Measurements from ENCODE around the gene IL15RA. TPM values are rescaled to one million over a fixed set of nuclear protein-coding genes. Genes with fewer than 3 reads are reported as not detected.
A peak's percentile ranks its signal among the peaks of the same experiment; 100 is the strongest.
"Not testable (repeated sequence)": the region's sequence is repeated elsewhere in the genome, so short reads cannot be mapped to it uniquely, and the experiment has no call there.

IL15RA gene
- total and polyA plus RNA-seq, 3 experiments from 2014 or later, result 19.8 to 33.5 (median 30.1) TPM

DNA sequence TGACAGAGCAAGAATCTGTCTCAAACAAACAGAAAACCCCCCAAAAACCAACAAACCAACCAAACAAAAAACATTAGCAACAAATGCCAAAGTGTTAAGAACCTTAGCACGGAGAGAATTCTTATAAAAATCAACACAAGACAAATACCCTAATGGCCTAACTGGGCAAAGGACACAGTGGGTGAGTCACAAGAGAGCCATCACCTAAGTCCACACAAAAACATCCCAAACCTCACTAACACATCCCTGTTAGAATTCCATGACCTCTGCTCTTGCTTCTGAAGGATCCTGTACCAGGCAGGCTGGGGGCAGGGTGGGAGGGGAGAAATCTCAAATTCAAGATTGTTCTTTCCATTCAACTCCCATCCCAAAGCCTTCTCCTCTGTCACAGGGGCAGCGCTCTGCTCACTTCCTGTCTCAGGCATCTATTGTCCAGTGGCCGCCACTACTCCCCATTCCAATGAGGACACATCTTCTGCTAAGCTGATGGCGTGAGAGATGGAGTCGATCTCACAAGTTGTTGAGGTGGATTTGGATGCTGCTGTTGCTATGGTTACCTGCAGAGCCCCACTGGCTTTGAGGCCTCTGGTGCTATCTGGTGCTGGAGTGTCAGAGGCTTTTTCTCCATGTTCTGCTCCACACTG, 9.2 kb downstream of the IL15RA start:
- Mint-ChIP-seq H3K27ac (peak overlapping the region in 2 of 8 donors; percentile 9 to 40), H3K27me3 (no peaks in the 10 kb centered on the region), H3K36me3 (peaks cover 0 to 40% (median 0%) of the 10 kb centered on the region in 3 donors), H3K4me3 (no peak overlapping the region), H3K4me1 (peaks cover 25 to 48% (median 32%) of the 10 kb centered on the region in 3 donors), H3K9me3 (no peaks in the 10 kb centered on the region)
- ChIA-PET CTCF (interaction anchor here (1.5 kb wide), 1 partner anchor 8 kb away, joined by 4 read pairs; no protein-coding TSS in a partner anchor), POLR2A (no interaction called here)
- no peaks in the 10 kb centered on the region for H3K27me3 ChIP-seq (ENCODE audit: insufficient read depth, low read length, poor library complexity, severe bottlenecking)
- DNase-seq, result no peak
- H3K4me1 ChIP-seq (ENCODE audit: insufficient read depth, low read length), result peaks cover 12% of the 10 kb centered on the region
- no peaks in the 10 kb centered on the region for H3K9me3 ChIP-seq (ENCODE audit: low read length)
- no peaks in the 10 kb centered on the region for H3K36me3 ChIP-seq (ENCODE audit: insufficient read depth, low read length)
- H3K4me3 ChIP-seq (ENCODE audit: low read length), result no peak overlapping the region
- no peak overlapping the region for H3K27ac ChIP-seq (ENCODE audit: low read depth, low read length)

DNA sequence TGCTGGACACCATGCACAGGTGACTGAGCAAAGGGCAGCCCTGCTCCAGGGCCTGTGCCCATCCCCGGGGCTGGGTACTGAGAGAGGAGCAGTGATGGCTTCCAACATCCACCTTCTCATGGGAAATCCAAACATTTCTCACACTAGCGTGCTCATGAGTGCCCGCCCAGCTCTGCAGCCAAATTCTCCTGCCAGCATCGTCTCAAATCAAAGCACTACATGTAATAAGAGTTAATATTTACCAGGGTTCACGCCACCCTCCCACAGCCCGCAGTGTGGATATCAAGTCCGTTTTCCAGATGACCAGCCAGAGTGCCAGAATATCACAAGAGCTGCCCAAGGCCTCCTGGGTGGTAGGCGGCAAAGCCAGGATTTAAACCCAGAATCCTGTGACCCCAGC, 12.1 kb downstream of the IL15RA start:
- no peak for DNase-seq
- ChIA-PET POLR2A (interaction anchor here (0.6 kb wide), 1 partner anchor 86 kb away, joined by 8 read pairs; no protein-coding TSS in a partner anchor), CTCF (interaction anchor here (1.0 to 1.2 kb wide), 2 partner anchors 9 to 10 kb away, joined by 3 to 5 read pairs; no protein-coding TSS in a partner anchor)
- H3K36me3 ChIP-seq (ENCODE audit: insufficient read depth, low read length), result no peaks in the 10 kb centered on the region
- H3K27ac Mint-ChIP-seq, result no peak overlapping the region
- H3K9me3 ChIP-seq (ENCODE audit: low read length), result no peaks in the 10 kb centered on the region
- no peaks in the 10 kb centered on the region for H3K4me1 ChIP-seq (ENCODE audit: insufficient read depth, low read length)
- H3K4me3 Mint-ChIP-seq, result no peak overlapping the region
- no peak overlapping the region for H3K27ac ChIP-seq (ENCODE audit: low read depth, low read length)
- H3K4me3 ChIP-seq (ENCODE audit: low read length), result no peak overlapping the region
- H3K27me3 ChIP-seq (ENCODE audit: insufficient read depth, low read length, poor library complexity, severe bottlenecking), result no peaks in the 10 kb centered on the region
- H3K4me1 Mint-ChIP-seq, result peaks cover 7 to 23% (median 8%) of the 10 kb centered on the region in 3 donors
- no peaks in the 10 kb centered on the region for H3K9me3 Mint-ChIP-seq
- H3K36me3 Mint-ChIP-seq, result peaks cover 0 to 63% (median 4%) of the 10 kb centered on the region in 3 donors
- H3K27me3 Mint-ChIP-seq, result no peaks in the 10 kb centered on the region

DNA sequence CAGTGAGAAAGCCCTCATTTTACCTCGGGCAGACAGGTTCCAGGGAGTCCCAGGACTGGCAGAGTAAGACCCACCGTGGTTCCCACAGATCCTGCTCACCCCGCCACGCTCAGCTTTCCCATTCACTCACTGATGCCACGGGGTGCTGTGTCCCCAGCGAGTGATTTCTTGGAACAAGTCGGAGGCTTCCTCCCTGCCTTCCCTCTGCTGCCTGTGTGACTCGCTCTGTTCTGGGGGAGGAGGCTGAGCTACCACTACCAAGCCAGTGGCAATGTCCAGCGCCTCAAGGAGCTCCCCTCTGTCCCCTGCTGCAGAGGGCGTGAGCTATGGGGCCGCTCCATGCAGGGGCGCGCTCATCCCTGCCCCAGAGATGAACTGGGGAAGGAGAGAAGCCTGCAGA, 12.6 kb downstream of the IL15RA start:
- Mint-ChIP-seq H3K9me3 (no peaks in the 10 kb centered on the region), H3K36me3 (peaks cover 0 to 68% (median 5%) of the 10 kb centered on the region in 3 donors), H3K27me3 (no peaks in the 10 kb centered on the region), H3K27ac (no peak overlapping the region), H3K4me1 (peaks cover 1 to 18% (median 3%) of the 10 kb centered on the region in 3 donors), H3K4me3 (no peak overlapping the region)
- POLR2A ChIA-PET, result no interaction called here
- no peak for DNase-seq
- CTCF ChIA-PET, result interaction anchor here (1.0 to 1.2 kb wide), 2 partner anchors 9 to 10 kb away, joined by 3 to 5 read pairs; no protein-coding TSS in a partner anchor
- Histone ChIP-seq H3K4me1 (ENCODE audit: insufficient read depth, low read length) (no peaks in the 10 kb centered on the region), H3K9me3 (ENCODE audit: low read length) (no peaks in the 10 kb centered on the region), H3K27ac (ENCODE audit: low read depth, low read length) (no peak overlapping the region), H3K36me3 (ENCODE audit: insufficient read depth, low read length) (no peaks in the 10 kb centered on the region), H3K27me3 (ENCODE audit: insufficient read depth, low read length, poor library complexity, severe bottlenecking) (no peaks in the 10 kb centered on the region), H3K4me3 (ENCODE audit: low read length) (no peak overlapping the region)

DNA sequence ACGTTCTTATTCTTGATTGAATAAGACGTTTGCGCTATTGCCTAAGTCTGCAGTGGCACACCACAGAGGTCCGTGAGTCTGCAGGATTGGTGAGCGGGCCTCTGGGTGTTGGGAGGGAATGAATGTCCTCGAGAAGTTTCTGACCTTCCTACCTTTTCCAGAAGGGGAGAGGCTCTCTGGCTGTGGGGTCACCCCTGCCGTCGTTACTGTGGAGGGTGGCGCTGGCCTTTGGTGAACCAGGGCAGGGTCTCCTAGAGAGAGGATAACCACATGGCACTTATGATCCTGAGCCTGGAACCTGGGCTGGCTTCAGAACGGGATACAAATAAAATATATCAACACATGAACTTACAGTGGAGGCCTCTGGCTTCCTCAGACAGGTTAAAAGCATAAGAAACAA, 13.8 kb downstream of the IL15RA start:
- Mint-ChIP-seq H3K4me1 (peaks cover 0 to 12% (median 2%) of the 10 kb centered on the region in 3 donors), H3K36me3 (peaks cover 0 to 72% (median 7%) of the 10 kb centered on the region in 3 donors), H3K4me3 (no peak overlapping the region), H3K9me3 (no peaks in the 10 kb centered on the region), H3K27me3 (no peaks in the 10 kb centered on the region), H3K27ac (no peak overlapping the region)
- Histone ChIP-seq H3K4me1 (ENCODE audit: insufficient read depth, low read length) (no peaks in the 10 kb centered on the region), H3K9me3 (ENCODE audit: low read length) (no peaks in the 10 kb centered on the region), H3K27ac (ENCODE audit: low read depth, low read length) (no peak overlapping the region), H3K27me3 (ENCODE audit: insufficient read depth, low read length, poor library complexity, severe bottlenecking) (no peaks in the 10 kb centered on the region), H3K36me3 (ENCODE audit: insufficient read depth, low read length) (no peaks in the 10 kb centered on the region), H3K4me3 (ENCODE audit: low read length) (no peak overlapping the region)
- ChIA-PET CTCF (no interaction called here), POLR2A (no interaction called here)
- DNase-seq, result no peak

DNA sequence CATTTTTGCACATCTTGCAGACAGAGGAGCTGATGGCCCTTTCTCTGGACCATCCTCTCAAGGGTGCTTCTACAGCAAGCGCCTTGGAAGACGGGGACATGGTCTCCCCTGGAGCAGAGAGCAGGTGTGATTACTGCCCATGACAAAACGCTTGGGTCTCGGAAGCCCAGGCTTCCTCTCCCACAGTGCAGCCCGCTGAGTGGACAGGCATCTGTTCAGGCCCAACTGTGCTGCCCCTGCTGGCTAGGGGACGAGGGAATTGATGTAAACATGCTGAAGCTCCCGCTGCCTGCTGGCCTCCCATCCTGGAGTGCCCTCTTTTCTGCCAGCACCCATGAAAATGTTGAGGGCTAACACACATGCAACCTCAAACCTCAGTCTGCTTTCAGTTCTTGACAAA, 14.3 kb downstream of the IL15RA start:
- ChIA-PET POLR2A (no interaction called here), CTCF (interaction anchor here (1.2 kb wide), 1 partner anchor 13 kb away, joined by 3 read pairs; no protein-coding TSS in a partner anchor)
- peak overlapping the region in 1 of 8 donors; percentile 8 for H3K27ac Mint-ChIP-seq
- no peak for DNase-seq
- H3K27me3 ChIP-seq (ENCODE audit: insufficient read depth, low read length, poor library complexity, severe bottlenecking), result no peaks in the 10 kb centered on the region
- H3K4me3 Mint-ChIP-seq, result no peak overlapping the region
- no peaks in the 10 kb centered on the region for H3K27me3 Mint-ChIP-seq
- no peaks in the 10 kb centered on the region for H3K4me1 ChIP-seq (ENCODE audit: insufficient read depth, low read length)
- no peak overlapping the region for H3K4me3 ChIP-seq (ENCODE audit: low read length)
- no peaks in the 10 kb centered on the region for H3K36me3 ChIP-seq (ENCODE audit: insufficient read depth, low read length)
- no peaks in the 10 kb centered on the region for H3K9me3 Mint-ChIP-seq
- peaks cover 0 to 73% (median 7%) of the 10 kb centered on the region in 3 donors for H3K36me3 Mint-ChIP-seq
- peaks cover 0 to 8% (median 2%) of the 10 kb centered on the region in 3 donors for H3K4me1 Mint-ChIP-seq
- H3K27ac ChIP-seq (ENCODE audit: low read depth, low read length), result no peak overlapping the region
- no peaks in the 10 kb centered on the region for H3K9me3 ChIP-seq (ENCODE audit: low read length)

DNA sequence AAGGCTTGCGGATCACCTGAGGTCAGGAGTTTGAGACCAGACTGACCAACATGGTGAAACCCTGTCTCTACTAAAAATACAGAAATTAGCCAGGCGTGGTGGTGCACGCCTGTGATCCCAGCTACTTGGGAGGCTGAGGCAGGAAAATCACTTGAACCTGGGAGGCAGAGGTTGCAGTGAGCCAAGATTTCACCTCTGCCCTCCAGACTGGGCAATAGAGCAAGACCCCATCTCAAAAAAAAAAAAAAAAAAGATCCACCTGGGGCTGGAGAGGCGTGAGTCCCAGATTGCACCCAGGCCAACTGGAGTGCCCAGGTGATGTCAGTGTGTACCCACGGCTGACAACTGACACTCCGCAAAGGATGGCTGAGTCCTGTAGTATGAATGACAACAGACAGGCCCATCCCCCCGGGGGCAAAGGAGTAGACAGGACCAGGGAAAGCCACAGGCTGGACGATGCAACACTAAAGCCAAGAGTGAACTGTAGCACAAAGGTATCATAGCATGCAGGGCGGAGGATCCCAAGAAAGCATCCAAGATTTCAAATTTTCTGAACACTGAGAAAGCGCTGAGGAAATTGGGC, 14.9 kb downstream of the IL15RA start:
- Mint-ChIP-seq H3K27ac (peak overlapping the region in 2 of 8 donors; percentile 60 to 66), H3K36me3 (peaks cover 0 to 72% (median 7%) of the 10 kb centered on the region in 3 donors)
- H3K4me3 Mint-ChIP-seq; H3K27me3 Mint-ChIP-seq; H3K27me3 ChIP-seq (ENCODE audit: insufficient read depth, low read length, poor library complexity, severe bottlenecking); POLR2A ChIA-PET; H3K4me1 ChIP-seq (ENCODE audit: insufficient read depth, low read length); H3K9me3 ChIP-seq (ENCODE audit: low read length); H3K4me1 Mint-ChIP-seq; DNase-seq; H3K27ac ChIP-seq (ENCODE audit: low read depth, low read length); H3K9me3 Mint-ChIP-seq; H3K36me3 ChIP-seq (ENCODE audit: insufficient read depth, low read length); H3K4me3 ChIP-seq (ENCODE audit: low read length): not testable (repeated sequence)
- CTCF ChIA-PET, result interaction anchor here (1.2 kb wide), 1 partner anchor 12 kb away, joined by 3 read pairs; no protein-coding TSS in a partner anchor

DNA sequence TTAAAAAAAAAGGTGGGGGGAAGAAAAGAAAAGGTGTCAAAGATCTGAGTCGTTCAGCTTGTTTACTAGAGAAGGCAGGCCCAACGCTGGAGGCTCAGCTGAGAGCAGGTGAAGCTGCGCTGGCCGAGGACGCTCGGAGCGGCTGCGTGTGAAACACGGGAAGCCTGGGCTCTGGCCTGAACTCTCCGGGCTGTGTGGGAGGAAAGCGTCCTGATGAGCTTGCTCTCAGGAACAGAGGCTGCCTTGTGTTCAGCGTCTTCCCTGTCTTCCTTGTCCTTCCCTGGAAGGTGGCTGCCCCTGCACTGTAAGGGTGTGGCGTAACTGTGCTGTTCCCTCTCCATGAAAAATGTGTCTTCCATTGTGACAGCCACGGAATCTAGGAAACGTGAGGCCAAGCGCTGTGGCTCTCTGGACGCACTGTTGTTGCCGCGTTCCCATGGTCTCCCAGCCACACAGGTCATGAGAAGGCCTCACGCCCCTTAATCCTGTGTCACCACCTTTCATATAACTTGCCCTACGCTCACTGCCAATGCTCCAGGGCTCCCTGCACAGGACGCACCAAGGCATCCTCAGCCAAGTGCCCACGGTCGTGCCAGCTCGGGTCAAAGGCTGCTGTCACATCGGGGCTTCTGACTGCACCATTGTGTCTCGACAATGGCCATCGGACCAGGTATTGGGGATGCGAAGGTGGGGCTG, 15.8 kb downstream of the IL15RA start:
- peaks cover 0 to 2% (median 0%) of the 10 kb centered on the region in 3 donors for H3K4me1 Mint-ChIP-seq
- H3K27ac Mint-ChIP-seq, result peak overlapping the region in 3 of 8 donors; percentile 29 to 95 (median 42)
- no peak overlapping the region for H3K27ac ChIP-seq (ENCODE audit: low read depth, low read length)
- H3K4me1 ChIP-seq (ENCODE audit: insufficient read depth, low read length), result no peaks in the 10 kb centered on the region
- ChIA-PET CTCF (no interaction called here), POLR2A (no interaction called here)
- no peaks in the 10 kb centered on the region for H3K27me3 Mint-ChIP-seq
- no peaks in the 10 kb centered on the region for H3K9me3 ChIP-seq (ENCODE audit: low read length)
- H3K4me3 Mint-ChIP-seq, result no peak overlapping the region
- no peaks in the 10 kb centered on the region for H3K36me3 ChIP-seq (ENCODE audit: insufficient read depth, low read length)
- no peaks in the 10 kb centered on the region for H3K9me3 Mint-ChIP-seq
- H3K27me3 ChIP-seq (ENCODE audit: insufficient read depth, low read length, poor library complexity, severe bottlenecking), result no peaks in the 10 kb centered on the region
- H3K36me3 Mint-ChIP-seq, result peaks cover 0 to 69% (median 7%) of the 10 kb centered on the region in 3 donors
- no peak for DNase-seq
- no peak overlapping the region for H3K4me3 ChIP-seq (ENCODE audit: low read length)

DNA sequence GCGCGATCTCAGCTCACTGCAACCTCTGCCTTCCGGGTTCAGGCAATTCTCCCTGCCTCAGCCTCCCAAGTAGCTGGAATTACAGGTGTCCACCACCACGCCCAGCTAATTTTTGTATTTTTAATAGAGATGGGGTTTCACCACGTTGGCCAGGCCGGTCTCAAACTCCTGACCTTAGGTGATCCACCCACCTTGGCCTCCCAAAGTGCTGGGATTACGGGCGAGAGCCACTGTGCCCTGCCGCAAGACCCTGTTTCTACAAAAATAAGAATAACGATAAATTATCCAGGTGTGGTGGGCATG, 16.4 kb downstream of the IL15RA start:
- H3K36me3 ChIP-seq (ENCODE audit: insufficient read depth, low read length); H3K27me3 ChIP-seq (ENCODE audit: insufficient read depth, low read length, poor library complexity, severe bottlenecking); H3K4me1 ChIP-seq (ENCODE audit: insufficient read depth, low read length); H3K27ac ChIP-seq (ENCODE audit: low read depth, low read length); H3K4me3 ChIP-seq (ENCODE audit: low read length); H3K9me3 Mint-ChIP-seq; H3K27me3 Mint-ChIP-seq; POLR2A ChIA-PET; H3K4me3 Mint-ChIP-seq; H3K4me1 Mint-ChIP-seq; DNase-seq; H3K27ac Mint-ChIP-seq; H3K9me3 ChIP-seq (ENCODE audit: low read length): not testable (repeated sequence)
- peaks cover 0 to 72% (median 7%) of the 10 kb centered on the region in 3 donors for H3K36me3 Mint-ChIP-seq
- CTCF ChIA-PET, result interaction anchor here (0.6 kb wide), 1 partner anchor 558 kb away, joined by 3 read pairs; no protein-coding TSS in a partner anchor

All from CD8-positive, alpha-beta memory T cell (primary cell).